KOPT-K1 (cell line): Measurements from ENCODE around the gene PGM5.

Source experiments
- H3K27ac ChIP-seq: fragments of 200-600 bp; sonication (generic); 2 replicates; pipeline ENCODE4 v1.5.1; 2016; ENCODE audit warnings: antibody characterized with exemption, mild to moderate bottlenecking, low read depth, low read length; ENCODE audit not compliant: poor library complexity, severe bottlenecking
- H3K36me3 ChIP-seq: fragments of 200-600 bp; sonication (generic); 2 replicates; pipeline ENCODE4 v1.5.1; 2017; ENCODE audit warnings: antibody characterized with exemption, mild to moderate bottlenecking, low read length, moderate library complexity; ENCODE audit not compliant: insufficient read depth
- H3K9me3 ChIP-seq: fragments of 200-600 bp; sonication (generic); 2 replicates; pipeline ENCODE4 v1.5.1; 2017; ENCODE audit warnings: antibody characterized with exemption, low read length, mild to moderate bottlenecking; ENCODE audit not compliant: insufficient read depth, poor library complexity, severe bottlenecking

The PGM5 gene

GRCh38 chr9:68447611-68448010, 91.2 kb downstream of the PGM5 start:
- no peaks in the 10 kb centered on the region for H3K36me3 ChIP-seq
- H3K27ac ChIP-seq = no peak overlapping the region
- no peaks in the 10 kb centered on the region for H3K9me3 ChIP-seq

DNA sequence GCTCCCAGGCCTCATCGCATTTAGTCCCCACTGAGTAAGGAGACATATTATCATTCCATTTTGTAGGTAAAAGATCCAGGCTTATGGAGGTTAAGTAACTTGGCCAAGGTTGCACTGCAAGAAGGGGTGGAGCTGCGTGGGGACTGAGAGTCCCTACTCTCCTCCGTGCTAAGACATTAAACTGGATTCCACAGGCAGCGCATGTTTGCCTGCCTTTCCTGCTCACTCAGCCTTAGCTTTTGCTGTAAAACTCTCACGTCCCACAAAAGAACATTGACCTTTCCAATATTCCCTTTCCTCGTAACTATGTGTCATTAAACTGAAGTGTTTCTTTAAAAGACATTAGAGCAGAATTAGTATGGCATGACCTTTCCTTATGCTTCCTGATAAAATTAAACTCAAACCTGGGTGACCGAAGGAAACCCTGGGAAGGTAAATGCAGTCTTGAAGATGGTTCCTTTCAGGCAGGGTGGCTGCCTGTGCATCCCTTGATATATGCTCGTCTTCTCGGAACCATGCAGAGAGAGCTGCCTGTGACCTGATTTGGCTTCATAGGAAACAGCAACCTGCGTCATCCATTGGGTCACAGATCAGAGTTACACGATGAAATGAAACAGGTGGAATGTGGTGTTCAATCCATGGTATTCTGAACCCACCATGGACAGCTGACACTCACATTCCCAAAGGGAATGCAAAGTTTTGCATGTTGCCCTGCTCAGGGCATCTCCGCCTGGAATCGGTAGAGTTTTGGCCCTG, 98.3 kb downstream of the PGM5 start:
- Histone ChIP-seq H3K27ac (no peak overlapping the region), H3K36me3 (no peaks in the 10 kb centered on the region), H3K9me3 (no peaks in the 10 kb centered on the region)

- H3K9me3 ChIP-seq = no peaks in the 10 kb centered on the region
- H3K27ac ChIP-seq = no peak overlapping the region
- H3K36me3 ChIP-seq = no peaks in the 10 kb centered on the region
Observed at GRCh38 chr9:68455451-68455850, 99.0 kb downstream of the PGM5 start.

GRCh38 chr9:68457803-68458202, 101.4 kb downstream of the PGM5 start:
- H3K9me3 ChIP-seq = no peaks in the 10 kb centered on the region
- H3K27ac ChIP-seq = no peak overlapping the region
- no peaks in the 10 kb centered on the region for H3K36me3 ChIP-seq

DNA sequence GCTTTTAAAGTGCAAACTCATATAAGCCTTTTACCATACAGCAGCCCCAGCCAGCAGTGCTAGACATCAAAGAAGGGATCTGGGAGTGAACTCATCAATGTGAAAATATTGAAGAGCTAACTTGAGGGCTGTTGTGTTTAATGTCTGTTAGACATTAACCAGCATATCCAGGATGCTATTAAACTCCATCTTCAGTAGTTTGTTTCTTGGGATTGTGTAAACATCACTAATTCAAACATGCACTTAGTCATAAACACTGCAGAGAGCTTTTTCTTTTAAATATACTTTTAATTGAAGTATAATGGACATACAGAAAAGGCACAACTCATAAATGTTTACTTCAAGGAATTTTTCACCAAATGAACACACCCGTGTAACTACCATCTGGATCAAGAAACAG, 102.5 kb downstream of the PGM5 start:
- Histone ChIP-seq H3K36me3 (no peaks in the 10 kb centered on the region), H3K9me3 (no peaks in the 10 kb centered on the region), H3K27ac (no peak overlapping the region)

- no peak overlapping the region for H3K27ac ChIP-seq
- H3K36me3 ChIP-seq = no peaks in the 10 kb centered on the region
- no peaks in the 10 kb centered on the region for H3K9me3 ChIP-seq
Observed at GRCh38 chr9:68462105-68462775, 105.8 kb downstream of the PGM5 start.

- H3K9me3 ChIP-seq = no peaks in the 10 kb centered on the region
- H3K27ac ChIP-seq = no peak overlapping the region
- no peaks in the 10 kb centered on the region for H3K36me3 ChIP-seq
Observed at GRCh38 chr9:68470067-68470466, 113.7 kb downstream of the PGM5 start.

DNA sequence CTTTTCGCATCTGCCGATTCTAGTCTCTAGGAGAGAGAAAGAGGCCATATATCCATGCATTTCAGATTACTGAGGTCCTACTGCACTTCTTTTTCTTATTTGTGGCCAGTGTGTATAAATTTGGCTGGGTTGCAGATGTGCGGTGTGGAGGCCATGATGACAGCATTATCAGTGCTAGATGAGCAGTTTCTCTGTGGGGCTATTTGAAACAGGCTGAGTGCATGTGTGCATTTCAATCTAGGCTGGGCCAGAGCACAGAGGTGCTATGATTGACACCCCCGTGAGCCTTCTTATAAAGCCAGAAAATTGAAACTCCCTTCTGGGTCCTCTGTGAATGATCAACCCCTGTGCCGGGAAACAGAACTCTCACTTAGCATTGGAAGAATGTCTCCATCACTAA, 114.2 kb downstream of the PGM5 start:
- Histone ChIP-seq H3K9me3 (no peaks in the 10 kb centered on the region), H3K27ac (no peak overlapping the region), H3K36me3 (no peaks in the 10 kb centered on the region)

DNA sequence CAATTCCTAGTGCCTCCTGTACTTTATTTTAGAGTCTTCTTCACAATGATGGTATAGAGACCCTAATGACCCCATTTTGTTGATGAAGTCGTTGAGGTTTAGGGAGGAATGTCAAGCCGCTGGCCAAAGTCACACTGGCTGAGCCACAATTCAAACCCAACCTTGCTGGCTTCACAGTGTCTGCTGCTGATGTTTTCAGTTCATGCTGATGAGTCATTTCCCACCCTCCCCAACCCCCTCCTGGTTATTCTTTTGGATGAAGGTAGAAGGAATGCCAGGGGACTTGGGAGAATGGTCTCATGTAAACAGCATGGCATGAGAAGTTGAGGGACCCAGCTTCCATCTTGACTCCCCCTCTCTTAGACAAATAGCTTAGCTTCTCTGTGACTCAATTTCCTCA, 115.7 kb downstream of the PGM5 start:
- no peaks in the 10 kb centered on the region for H3K36me3 ChIP-seq
- H3K9me3 ChIP-seq = no peaks in the 10 kb centered on the region
- no peak overlapping the region for H3K27ac ChIP-seq

GRCh38 chr9:68473790-68474189, 117.4 kb downstream of the PGM5 start:
- H3K36me3 ChIP-seq = no peaks in the 10 kb centered on the region
- no peak overlapping the region for H3K27ac ChIP-seq
- no peaks in the 10 kb centered on the region for H3K9me3 ChIP-seq

GRCh38 chr9:68476422-68476821, 120.0 kb downstream of the PGM5 start:
- no peak overlapping the region for H3K27ac ChIP-seq
- H3K36me3 ChIP-seq = no peaks in the 10 kb centered on the region
- no peaks in the 10 kb centered on the region for H3K9me3 ChIP-seq

- no peaks in the 10 kb centered on the region for H3K9me3 ChIP-seq
- no peaks in the 10 kb centered on the region for H3K36me3 ChIP-seq
- H3K27ac ChIP-seq = no peak overlapping the region
Observed at GRCh38 chr9:68476847-68477246, 120.4 kb downstream of the PGM5 start.

GRCh38 chr9:68480807-68481206, 124.4 kb downstream of the PGM5 start:
- Histone ChIP-seq H3K36me3 (no peaks in the 10 kb centered on the region), H3K9me3 (no peaks in the 10 kb centered on the region), H3K27ac (no peak overlapping the region)

DNA sequence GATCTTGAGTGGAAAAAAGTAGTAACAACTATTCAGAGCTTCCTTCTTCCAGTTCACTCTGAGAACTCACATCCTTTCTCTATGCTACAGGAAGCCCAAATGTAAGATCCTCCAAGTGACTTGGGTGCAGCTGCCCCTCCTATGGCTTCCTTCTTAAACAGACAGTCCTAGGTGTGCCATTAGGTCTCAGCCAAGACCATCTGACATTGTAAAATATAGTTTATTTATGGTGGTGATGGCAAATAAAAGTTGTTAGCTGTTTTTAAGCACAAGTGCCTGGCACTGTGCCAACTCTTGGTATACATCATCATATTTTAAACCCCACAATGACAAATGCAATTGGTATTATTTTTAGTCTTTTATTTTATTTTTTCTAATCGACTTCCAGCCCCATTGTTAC, 126.1 kb downstream of the PGM5 start:
- Histone ChIP-seq H3K27ac (no peak overlapping the region), H3K9me3 (no peaks in the 10 kb centered on the region), H3K36me3 (no peaks in the 10 kb centered on the region)

- Histone ChIP-seq H3K27ac (no peak overlapping the region), H3K36me3 (no peaks in the 10 kb centered on the region), H3K9me3 (no peaks in the 10 kb centered on the region)
Observed at GRCh38 chr9:68488126-68488525, 131.7 kb downstream of the PGM5 start.

DNA sequence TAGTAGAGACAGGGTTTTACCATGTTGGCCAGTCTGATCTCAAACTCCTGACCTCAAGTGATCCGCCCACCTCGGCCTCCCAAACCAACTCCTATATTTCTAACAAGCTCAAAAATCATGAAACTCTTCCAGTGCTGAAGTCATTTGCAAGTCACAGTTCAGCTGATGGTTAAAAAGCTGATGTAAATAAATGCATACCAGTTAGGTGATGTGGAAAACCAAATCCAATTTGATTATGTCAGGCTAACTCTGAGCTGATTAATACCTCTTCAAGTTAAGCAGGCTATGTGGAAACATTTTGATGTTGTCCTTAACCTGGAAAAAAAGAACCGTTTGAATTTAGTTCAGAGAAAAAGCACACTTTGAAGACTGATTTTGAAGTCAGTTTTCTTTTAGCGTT, 133.2 kb downstream of the PGM5 start:
- H3K9me3 ChIP-seq = no peaks in the 10 kb centered on the region
- no peaks in the 10 kb centered on the region for H3K36me3 ChIP-seq
- H3K27ac ChIP-seq = no peak overlapping the region
